ENCODE data around the gene IFITM2. TPM values are rescaled to one million over a fixed set of nuclear protein-coding genes. Genes with fewer than 3 reads are reported as not detected.

The IFITM2 gene
- 31.2 and 32.3 TPM in 2 replicates for total RNA-seq (2014; rRNA removed; shearing (Covaris generic))

DNA sequence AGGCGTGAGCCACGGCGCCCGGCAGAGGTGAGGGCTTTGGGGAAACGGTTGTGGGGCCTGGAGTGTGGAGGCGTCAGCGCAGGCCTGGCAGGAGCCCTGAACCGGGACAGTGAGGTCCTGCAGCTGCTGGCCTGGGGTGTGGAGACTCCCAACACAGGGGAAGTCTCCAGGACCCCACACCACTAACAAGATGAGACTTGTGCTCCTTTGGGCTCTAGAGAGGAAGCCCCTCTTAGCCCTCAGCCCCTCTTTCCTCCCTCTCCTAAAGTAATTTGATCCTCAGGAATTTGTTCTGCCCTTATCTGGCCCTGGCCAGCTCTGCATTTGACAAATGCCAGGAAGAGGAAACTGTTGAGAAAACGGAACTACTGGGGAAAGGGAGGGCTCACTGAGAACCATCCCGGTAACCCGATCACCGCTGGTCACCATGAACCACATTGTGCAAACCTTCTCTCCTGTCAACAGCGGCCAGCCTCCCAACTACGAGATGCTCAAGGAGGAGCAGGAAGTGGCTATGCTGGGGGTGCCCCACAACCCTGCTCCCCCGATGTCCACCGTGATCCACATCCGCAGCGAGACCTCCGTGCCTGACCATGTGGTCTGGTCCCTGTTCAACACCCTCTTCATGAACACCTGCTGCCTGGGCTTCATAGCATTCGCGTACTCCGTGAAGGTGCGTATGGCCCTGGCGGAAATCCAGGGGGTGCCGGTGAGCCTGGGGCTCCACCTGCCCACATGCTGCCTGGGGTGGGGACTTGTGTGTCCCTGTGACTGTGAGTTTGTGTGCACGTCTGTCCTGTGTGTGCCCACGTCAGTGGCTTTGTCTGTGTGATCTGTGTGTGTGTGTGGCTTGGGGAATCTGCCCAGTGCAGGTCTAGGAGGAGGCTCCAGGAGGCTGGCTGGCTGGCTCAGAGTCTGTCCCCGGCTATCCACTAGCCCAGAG lies at the start of gene IFITM2:
Gene IFITM2, plus strand, starts transcription at position 51 of the 943 bp plus-strand sequence. Its CDS starts 377 bp downstream, at position 428.
- peak; percentile 66 for DNase-seq (ENCODE audit: low spot score)

DNA sequence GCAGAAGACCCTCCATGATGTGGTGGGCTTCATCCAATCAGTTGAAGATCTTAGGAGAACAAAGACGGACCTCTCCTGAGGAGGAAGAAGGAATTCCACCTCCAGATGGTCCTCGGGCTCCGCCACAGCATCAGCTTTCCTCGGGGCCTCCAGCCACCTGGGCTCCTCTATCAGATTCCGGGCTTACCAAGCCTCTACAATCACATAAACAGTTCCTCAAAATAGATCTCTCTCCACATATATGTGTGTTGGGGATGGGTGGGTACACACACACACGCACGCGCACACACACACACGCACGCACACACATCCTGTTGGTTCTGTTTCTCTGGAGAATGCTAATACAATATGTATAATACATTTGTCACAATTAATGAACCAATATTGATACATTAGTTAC lies 48.2 kb upstream of the IFITM2 start:
- no peak for DNase-seq (ENCODE audit: low spot score)

DNA sequence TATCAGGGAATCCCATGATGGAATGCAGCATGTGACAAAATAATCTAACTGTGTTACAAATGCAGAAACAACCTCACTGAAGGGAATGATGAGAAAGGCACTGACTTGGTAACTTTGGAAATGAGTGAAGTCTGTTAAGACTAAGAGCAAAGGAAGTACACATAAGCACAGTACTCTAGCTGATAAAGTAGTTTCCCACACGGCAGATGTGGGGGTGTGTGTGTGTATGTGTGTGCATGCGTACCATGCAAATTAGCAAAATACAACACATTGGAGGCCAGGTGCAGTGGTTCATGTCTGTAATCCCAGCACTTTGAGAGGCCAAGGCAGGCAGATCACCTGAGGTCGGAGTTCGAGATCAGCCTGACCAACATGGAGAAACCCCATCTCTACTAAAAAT lies 46.0 kb upstream of the IFITM2 start:
- no peak for DNase-seq (ENCODE audit: low spot score)

DNA sequence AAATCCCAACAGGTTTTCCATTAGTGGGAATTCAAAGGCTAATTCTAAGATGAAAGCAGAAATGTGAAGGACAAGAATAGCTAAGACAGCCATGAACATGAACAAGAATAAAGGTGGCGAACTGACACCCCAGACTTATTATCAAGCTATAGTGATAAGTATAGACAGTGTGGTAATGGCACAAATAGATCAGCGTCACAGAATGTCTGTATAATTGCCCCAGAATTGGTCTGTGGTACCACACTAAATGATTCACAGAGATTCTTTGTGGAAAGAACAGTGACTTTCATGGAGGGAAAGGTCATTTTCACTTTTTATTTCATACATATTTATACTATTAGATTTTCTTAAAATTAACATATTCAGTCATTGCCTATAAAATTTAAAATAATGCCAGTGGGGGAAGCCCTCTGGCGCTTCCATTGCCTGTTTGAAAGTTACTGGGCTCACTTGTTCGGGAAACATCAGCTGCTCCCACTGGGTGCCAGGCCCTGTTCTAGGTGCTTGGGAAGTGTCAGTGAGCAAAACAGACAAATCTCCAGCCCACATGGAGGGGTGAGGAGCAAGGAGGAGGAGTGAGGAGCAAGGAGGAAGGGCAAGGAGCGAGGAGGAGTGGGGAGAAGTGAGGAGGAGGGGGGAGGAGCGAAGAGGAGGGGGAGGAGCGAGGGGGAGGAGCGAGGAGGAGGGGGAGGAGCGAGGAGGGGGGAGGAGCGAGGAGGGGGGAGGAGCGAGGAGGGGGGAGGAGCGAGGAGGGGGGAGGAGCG lies 40.8 kb upstream of the IFITM2 start:
- no peak for DNase-seq (ENCODE audit: low spot score)

DNA sequence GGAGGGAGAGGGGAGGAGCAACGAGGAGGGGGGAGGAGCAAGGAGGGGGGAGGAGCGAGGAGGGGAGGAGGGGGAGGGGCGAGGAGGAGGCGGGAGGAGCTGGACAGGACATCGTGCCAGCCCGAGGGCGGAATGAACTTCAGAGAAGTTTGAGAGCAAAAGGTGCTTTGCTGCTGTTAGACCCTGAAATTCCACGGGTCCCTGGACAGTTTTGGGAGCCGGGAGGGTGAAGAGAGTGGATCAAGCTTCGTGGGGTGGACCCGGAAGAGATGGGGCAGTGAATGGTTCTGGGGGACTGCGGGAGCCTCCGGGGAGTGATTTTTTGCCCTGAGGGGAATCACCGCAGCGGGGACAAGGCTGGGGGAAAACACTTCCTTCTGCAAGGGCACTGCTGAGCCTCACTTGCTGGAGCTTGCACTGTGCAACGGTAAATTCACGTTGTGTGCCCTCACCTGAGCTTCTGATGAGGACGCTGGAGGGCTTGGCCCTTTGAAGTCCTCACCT lies 40.1 kb upstream of the IFITM2 start:
- peak; percentile 22 for DNase-seq (ENCODE audit: low spot score)

DNA sequence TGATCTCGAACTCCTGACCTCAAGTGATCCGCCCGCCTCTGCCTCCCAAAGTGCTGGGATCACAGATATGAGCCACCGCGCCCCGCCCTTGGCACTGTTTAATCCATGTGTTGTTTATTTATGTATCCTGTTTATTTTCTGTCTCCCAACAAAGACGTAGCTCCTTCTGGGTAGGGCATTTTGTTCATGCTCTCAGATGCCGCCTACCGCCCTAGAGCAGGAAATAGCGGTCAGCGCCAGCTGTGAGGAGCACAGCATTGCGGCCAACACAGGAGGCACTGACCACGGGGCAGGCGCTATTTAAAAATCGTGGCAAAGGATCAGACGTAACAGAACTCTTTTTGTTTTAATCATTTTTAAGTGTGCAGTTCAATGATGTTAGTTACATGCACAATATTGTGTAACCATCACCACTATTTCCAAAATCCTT lies 38.9 kb upstream of the IFITM2 start:
- DNase-seq (ENCODE audit: low spot score) = peak; percentile 63

DNA sequence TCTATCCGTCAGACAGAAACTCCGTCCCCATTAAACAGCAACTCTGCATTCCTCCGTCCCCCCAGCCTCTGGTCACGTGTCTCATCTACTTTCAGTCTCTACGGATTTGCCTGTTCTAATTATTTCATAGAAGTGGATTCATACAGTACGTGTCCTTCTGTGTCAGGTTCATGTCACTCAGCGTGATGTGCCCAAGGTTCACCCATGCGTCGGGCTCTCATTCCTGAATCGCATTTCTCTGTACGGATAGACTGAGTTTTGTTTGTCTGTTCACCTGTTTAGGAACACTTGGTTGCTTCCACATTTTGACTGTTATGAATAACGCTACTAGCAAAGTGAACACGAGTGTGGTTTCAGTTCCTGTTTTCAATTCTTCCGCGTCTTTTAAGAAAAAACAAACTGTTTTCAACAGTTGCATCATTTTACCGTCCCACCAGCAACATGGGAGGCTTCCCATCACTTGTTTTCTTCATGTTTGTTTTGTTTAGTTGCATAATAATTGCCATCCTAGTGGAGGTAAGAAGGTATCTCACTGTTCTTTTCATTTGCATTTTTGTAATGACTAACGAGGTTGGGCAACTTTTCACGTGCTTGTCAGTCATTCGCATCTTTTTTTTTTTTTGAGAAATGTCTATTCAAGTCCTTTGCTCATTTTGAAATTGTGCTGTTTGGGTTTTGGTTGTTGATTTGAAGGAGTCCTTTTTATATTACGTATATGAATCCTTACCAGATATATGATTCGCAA lies 38.3 kb upstream of the IFITM2 start:
- peak; percentile 10 for DNase-seq (ENCODE audit: low spot score)

DNA sequence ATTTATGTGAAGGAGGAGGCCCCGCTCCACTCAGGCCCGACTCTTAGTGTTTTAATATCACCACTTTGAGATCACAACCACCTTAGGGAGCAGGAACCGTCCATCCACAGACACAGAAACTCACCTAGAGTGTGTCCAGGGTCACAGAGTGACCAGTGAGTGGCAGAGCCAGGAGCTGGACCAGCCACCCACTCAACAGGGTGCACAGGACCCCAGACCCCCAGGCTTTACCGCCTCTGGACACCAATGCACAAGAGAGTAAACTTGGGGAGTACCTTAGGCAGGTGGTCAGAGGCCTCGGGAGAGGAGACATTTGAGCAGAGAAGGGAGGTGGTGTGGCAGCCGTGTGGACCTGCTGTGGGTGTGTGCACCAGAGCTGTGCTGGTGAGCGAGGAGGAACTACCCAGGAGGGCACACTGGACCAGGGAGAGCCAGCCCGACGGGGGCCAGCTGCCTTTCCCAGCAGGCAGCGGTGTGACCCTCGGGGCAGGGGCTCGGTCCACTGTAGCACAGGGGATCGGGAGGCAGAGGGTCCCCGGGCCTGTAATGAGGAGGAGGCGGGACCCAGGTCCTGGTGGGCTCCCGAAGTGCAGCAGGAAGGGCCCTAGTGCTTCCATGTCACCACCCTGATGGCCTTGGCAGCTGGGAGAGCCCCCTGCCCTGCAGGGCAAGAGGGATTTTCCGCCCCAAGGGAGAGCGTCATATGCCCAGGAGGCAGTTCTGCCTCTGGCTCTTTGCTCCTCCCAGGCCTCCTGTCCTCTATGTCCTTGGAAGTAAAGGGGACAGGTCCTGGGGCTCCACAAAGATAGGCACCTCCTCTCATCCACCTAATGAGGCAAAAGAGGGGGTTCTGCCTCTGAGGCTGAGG lies 36.9 kb upstream of the IFITM2 start:
- DNase-seq (ENCODE audit: low spot score) = no peak

DNA sequence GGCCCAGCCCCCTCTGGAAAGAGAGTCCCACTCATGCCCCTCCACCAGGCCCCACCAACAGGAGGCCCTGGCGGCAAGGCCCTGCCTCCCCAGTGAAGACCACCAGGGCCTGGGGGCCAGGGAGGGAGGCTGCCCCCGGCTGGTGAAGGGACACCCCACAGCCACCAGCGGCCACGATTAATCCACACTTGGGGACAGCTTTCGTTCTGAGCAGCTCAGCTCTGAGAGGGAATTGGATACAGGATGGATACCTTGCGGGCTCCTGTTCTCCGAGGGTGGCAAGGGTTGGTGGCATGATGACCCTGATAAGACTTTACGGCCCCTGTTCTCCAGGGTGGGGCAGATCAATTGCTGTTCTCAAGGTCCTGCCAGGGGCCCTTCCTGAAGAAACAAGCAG lies 36.3 kb upstream of the IFITM2 start:
- DNase-seq (ENCODE audit: low spot score) = no peak

DNA sequence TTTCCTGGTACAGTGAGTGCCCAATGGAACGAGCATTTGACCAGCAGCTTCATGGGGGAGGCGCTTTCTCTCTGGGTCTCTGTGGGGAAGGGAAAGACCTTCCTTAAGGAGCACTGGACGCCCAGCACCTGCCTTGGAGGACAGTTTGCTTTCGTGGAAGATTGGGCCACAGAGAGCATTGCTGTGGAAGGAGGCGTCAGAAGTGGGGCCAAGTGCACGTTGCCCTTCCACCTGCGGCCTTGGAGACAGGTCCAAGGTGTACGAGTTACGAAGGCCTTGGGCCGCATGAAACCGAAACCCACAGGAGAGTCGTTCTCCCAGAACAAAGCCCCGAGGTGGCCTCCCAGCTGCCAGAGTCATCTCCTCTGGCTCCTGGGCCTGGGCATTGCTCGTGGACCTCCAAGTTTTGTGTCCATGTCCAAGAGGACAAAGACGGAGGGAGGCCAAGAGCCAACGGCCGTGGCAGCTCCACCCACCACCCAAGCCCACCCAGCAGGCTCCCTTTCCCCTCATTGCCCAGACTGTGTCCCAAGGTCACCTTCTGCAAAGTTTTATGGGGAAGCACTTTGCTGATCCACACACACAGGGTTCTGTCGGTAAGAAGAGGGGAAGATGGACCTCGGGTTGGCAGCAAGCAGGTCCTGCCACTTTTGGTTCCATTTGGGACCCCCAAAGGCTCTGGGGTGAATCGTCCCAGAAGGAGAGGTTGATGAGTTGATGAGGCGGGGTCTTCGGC lies 35.3 kb upstream of the IFITM2 start:
- no peak for DNase-seq (ENCODE audit: low spot score)

DNA sequence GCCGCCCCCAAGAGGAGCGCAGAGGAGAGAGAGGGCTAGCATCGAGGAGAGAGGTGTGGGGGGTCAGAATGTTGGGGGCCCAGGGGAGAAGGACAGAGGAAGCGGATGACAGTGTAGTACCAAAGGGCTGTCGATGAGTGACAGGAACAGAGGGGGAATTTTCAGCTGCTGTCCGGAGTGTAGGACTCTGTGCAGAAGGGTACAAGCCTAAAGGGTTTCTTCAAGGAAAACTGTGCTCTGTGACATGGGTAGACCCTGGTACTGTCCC lies 34.8 kb upstream of the IFITM2 start:
- DNase-seq (ENCODE audit: low spot score) = no peak

DNA sequence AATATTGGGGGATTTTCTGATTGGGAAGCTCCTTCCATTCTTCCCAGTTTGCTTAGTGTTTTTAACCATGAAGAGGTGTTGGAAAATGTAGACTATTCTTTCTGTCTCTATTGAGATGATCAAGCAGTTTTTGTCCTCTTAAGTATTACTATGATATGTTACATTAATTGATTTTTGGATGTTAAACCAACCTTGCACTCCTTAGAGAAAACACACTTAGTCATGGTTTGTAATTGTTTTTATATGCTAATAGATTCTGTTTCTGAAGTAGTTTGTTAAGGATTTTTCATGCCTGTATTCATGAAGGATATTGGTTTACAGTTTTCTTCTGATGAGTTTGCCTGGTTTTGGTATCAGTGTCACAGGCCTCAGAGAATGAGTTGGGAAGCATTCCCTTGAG lies 31.4 kb upstream of the IFITM2 start:
- no peak for DNase-seq (ENCODE audit: low spot score)

DNA sequence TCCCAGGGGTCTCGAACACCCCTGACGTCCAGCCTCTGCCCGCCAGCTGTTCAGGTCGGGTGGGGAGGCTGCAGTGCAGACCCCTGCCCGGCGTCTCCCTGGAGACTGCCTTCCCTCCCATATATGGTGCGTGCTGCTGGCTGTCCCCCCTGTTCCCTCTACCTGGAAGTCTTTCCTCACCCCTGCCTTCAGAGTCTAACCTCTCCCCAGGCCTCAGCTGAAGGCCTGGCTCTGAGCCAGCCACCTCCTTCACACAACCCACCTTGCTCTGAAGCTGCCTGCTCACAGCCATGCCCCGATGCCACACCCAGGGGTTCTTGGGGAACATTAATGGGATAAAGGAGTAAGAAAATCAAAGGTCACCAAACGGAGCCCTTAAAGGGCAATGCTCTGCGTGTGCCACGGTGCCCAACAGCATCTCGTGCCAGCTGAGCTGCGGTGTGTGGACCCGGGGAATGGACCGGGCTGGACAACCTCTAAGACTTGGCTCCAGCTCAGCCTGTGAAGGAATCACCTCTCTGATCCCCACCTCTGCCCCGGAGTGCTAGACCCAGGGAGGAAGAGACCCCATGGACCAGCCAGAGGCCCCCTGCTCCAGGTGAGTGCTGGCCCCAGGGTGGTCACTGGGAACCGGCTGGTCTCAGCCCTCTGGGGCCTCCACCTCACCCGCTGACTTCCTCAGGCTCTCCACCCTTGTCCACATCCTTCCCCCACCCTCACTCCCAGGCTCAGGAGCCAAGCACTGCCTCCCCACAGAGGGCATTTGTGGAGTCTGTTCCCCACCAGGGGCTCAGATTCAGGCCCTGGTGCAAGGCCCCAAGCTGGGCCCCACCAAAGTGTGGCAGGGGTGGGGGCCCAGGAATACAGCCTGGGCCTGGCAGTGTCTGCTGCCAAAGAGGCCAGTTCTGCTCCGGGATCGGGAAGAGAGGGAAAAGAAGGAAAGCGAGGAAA lies 29.3 kb upstream of the IFITM2 start, which contains the start of gene NLRP6:
Gene NLRP6, plus strand, starts transcription at position 407 of the 951 bp plus-strand sequence. Its CDS starts 163 bp downstream, at position 570.
- no peak for DNase-seq (ENCODE audit: low spot score)

DNA sequence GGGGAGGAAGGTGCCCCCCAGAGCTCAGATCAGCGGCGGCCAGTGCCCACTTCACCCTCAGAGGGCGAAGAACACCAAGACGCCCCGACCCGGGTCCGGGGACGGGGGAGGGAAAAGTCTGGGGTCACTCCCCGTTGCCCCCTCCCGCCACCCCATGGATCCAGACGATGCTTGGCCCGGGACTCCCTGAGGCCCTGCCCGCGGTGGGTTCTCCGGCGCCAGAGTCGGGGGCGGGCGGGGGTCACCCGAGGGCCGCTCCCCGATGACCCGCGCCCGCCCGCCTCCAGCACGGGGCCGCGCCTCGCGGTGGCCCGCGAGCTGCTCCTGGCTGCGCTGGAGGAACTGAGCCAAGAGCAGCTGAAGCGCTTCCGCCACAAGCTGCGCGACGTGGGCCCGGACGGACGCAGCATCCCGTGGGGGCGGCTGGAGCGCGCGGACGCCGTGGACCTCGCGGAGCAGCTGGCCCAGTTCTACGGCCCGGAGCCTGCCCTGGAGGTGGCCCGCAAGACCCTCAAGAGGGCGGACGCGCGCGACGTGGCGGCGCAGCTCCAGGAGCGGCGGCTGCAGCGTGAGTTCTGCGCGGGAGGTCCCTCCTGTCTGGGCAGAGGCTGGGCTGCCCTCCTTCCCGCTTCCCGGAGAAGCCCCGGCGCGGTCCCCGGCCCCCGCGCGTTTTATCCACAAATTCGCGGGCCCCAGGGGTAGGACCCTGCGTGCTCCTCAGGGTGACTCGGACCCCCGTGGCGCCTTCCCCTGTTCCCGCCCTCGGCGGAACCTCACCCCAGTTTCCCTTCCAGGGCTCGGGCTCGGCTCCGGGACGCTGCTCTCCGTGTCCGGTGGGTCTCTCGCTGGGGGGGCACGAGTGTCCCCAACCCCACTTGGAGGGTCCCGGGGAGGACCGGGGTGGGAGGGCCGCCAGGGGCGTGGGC lies 28.3 kb upstream of the IFITM2 start:
- DNase-seq (ENCODE audit: low spot score) = no peak

DNA sequence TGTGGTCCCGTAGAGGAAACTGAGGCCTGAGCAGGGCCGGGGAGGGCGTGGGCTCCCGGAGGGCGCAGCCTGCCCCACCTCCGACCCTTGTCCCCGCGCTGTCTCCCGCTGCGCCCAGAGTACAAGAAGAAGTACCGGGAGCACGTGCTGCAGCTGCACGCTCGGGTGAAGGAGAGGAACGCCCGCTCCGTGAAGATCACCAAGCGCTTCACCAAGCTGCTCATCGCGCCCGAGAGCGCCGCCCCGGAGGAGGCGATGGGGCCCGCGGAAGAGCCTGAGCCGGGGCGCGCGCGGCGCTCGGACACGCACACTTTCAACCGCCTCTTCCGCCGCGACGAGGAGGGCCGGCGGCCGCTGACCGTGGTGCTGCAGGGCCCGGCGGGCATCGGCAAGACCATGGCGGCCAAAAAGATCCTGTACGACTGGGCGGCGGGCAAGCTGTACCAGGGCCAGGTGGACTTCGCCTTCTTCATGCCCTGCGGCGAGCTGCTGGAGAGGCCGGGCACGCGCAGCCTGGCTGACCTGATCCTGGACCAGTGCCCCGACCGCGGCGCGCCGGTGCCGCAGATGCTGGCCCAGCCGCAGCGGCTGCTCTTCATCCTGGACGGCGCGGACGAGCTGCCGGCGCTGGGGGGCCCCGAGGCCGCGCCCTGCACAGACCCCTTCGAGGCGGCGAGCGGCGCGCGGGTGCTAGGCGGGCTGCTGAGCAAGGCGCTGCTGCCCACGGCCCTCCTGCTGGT lies 27.5 kb upstream of the IFITM2 start:
- peak; percentile 28 for DNase-seq (ENCODE audit: low spot score)

DNA sequence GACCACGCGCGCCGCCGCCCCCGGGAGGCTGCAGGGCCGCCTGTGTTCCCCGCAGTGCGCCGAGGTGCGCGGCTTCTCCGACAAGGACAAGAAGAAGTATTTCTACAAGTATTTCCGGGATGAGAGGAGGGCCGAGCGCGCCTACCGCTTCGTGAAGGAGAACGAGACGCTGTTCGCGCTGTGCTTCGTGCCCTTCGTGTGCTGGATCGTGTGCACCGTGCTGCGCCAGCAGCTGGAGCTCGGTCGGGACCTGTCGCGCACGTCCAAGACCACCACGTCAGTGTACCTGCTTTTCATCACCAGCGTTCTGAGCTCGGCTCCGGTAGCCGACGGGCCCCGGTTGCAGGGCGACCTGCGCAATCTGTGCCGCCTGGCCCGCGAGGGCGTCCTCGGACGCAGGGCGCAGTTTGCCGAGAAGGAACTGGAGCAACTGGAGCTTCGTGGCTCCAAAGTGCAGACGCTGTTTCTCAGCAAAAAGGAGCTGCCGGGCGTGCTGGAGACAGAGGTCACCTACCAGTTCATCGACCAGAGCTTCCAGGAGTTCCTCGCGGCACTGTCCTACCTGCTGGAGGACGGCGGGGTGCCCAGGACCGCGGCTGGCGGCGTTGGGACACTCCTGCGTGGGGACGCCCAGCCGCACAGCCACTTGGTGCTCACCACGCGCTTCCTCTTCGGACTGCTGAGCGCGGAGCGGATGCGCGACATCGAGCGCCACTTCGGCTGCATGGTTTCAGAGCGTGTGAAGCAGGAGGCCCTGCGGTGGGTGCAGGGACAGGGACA lies 26.7 kb upstream of the IFITM2 start:
- DNase-seq (ENCODE audit: low spot score) = no peak
